H1 (cell line): ENCODE data around the gene STARD9. TPM values are rescaled to one million over a fixed set of nuclear protein-coding genes. Genes with fewer than 3 reads are reported as not detected.

Source experiments
- CTCF ChIA-PET: fragments of 300-600 bp; sonication (Branson Sonifier 250); formaldehyde crosslinking; loops from one replicate; lab custom pipeline; 2021; ENCODE audit not compliant: partially characterized antibody; lab: Charles Lee
- POLR2A ChIA-PET: fragments of 300-600 bp; sonication (Branson Sonifier 250); formaldehyde crosslinking; loops from one replicate; lab custom pipeline; 2021; ENCODE audit warnings: inconsistent platforms; ENCODE audit not compliant: partially characterized antibody; lab: Charles Lee
- DNase-seq, 2 experiments: peaks; one replicate each; pipeline versions ENCODE4 v3.0.0 to v3.0.0-alpha.2; 2010 to 2022; ENCODE audit warnings: low spot score in 2 of 2, low read depth in 1 of 2, mixed read lengths in 1 of 2
- FAIRE-seq: peaks from 2 replicates; lab custom pipeline; 2011; peaks lifted over from hg19 to GRCh38; lab: Jason Lieb, UNC
- H2AFZ ChIP-seq: 2 replicates; pipeline ENCODE4 v1.8.1; 2012; ENCODE audit warnings: low read length, inconsistent platforms
- H2AK5ac ChIP-seq: 2 replicates; pipeline ENCODE4 v1.6.1; 2013; ENCODE audit warnings: low read depth, low read length
- H2BK120ac ChIP-seq: replicated peaks from 2 replicates; pipeline ENCODE3; 2013; ENCODE audit warnings: low read depth, low read length, inconsistent platforms
- H2BK12ac ChIP-seq: 2 replicates; pipeline ENCODE4 v1.6.1; 2013; ENCODE audit warnings: low read depth, low read length
- H2BK15ac ChIP-seq: 2 replicates; pipeline ENCODE4 v1.6.1; 2013; ENCODE audit warnings: low read length
- H2BK20ac ChIP-seq: 2 replicates; pipeline ENCODE4 v1.6.1; 2013; ENCODE audit warnings: low read length
- H2BK5ac ChIP-seq: 2 replicates; pipeline ENCODE4 v1.6.1; 2013; ENCODE audit warnings: low read depth, low read length
- H3K14ac ChIP-seq: 2 replicates; pipeline ENCODE4 v1.6.1; 2013; ENCODE audit warnings: inconsistent platforms; ENCODE audit not compliant: insufficient read length
- H3K18ac ChIP-seq: 2 replicates; pipeline ENCODE4 v1.6.1; 2013; ENCODE audit warnings: low read length; ENCODE audit errors: extremely low read depth
- H3K23ac ChIP-seq: 2 replicates; pipeline ENCODE4 v1.6.1; 2013; ENCODE audit warnings: inconsistent platforms; ENCODE audit not compliant: insufficient read length
- H3K23me2 ChIP-seq: 2 replicates; pipeline ENCODE4 v1.6.1; 2013; ENCODE audit warnings: low read depth, low read length
- H3K27ac ChIP-seq: 2 replicates; pipeline ENCODE4 v1.6.1; 2011; ENCODE audit warnings: low read depth, low read length, inconsistent platforms
- H3K27me3 ChIP-seq, 4 experiments: replicated peaks in 1 of 4; 1 replicate in 1 of 4; 2 replicates in 3 of 4; pipeline versions ENCODE4 v1.6.1 to v1.8.1; 2011 to 2013; ENCODE audit warnings: low read length in 3 of 4, mild to moderate bottlenecking in 3 of 4, inconsistent platforms in 2 of 4, mixed read lengths in 2 of 4, moderate library complexity in 1 of 4; ENCODE audit not compliant: control insufficient read depth in 3 of 4, insufficient read depth in 3 of 4; ENCODE audit errors: extremely low read depth in 1 of 4
- H3K36me3 ChIP-seq, 4 experiments: 2 replicates each; pipeline versions ENCODE4 v1.6.1 to v1.8.1; 2011 to 2013; ENCODE audit warnings: mild to moderate bottlenecking in 4 of 4, low read length in 3 of 4, moderate library complexity in 2 of 4, control low read depth in 1 of 4, inconsistent platforms in 1 of 4; ENCODE audit not compliant: insufficient read depth in 4 of 4, control insufficient read depth in 2 of 4
- H3K4ac ChIP-seq: replicated peaks from 2 replicates; pipeline ENCODE3; 2013; ENCODE audit warnings: low read length, low read depth, mixed read lengths, inconsistent platforms; ENCODE audit not compliant: insufficient read length
- H3K4me1 ChIP-seq, 4 experiments: replicated peaks in 1 of 4; 1 replicate in 1 of 4; 2 replicates in 3 of 4; pipeline versions ENCODE4 v1.6.1 to v1.8.1; 2011 to 2013; ENCODE audit warnings: low read length in 3 of 4, inconsistent platforms in 2 of 4, mixed read lengths in 1 of 4; ENCODE audit not compliant: insufficient read depth in 4 of 4, control insufficient read depth in 3 of 4
- H3K4me2 ChIP-seq, 2 experiments: 2 replicates each; pipeline versions ENCODE4 v1.6.1 to v1.8.1; 2011 to 2013; ENCODE audit warnings: low read depth in 2 of 2, low read length in 2 of 2, control low read depth in 1 of 2, inconsistent platforms in 1 of 2, mild to moderate bottlenecking in 1 of 2; ENCODE audit not compliant: insufficient read depth in 1 of 2
- H3K4me3 ChIP-seq, 4 experiments: fragments of 200-600, 300-600 bp in 1 of 4; sonication (generic), shearing (Covaris generic), sonication (Bioruptor Twin) in 1 of 4; 2 replicates each; pipeline versions ENCODE4 v1.5.1 to v1.8.1; 2011 to 2016; ENCODE audit warnings: low read length in 4 of 4, low read depth in 3 of 4, control low read depth in 2 of 4, inconsistent platforms in 2 of 4, mild to moderate bottlenecking in 2 of 4, mixed read lengths in 1 of 4, moderate library complexity in 1 of 4; ENCODE audit not compliant: insufficient read depth in 2 of 4; ENCODE audit errors: extremely low read depth in 1 of 4
- H3K56ac ChIP-seq: replicated peaks from 2 replicates; pipeline ENCODE3; 2013; ENCODE audit warnings: low read depth, mild to moderate bottlenecking, mixed read lengths, low read length, inconsistent platforms; ENCODE audit not compliant: insufficient read length
- H3K79me1 ChIP-seq: 2 replicates; pipeline ENCODE4 v1.6.1; 2013; ENCODE audit warnings: low read depth, low read length, control low read depth
- H3K79me2 ChIP-seq, 2 experiments: 2 replicates each; pipeline versions ENCODE4 v1.6.1 to v1.8.1; 2012 to 2013; ENCODE audit warnings: low read length in 2 of 2, mild to moderate bottlenecking in 2 of 2, inconsistent platforms in 1 of 2; ENCODE audit not compliant: insufficient read depth in 2 of 2, control insufficient read depth in 1 of 2
- H3K9ac ChIP-seq, 4 experiments: replicated peaks in 1 of 4; 1 replicate in 1 of 4; 2 replicates in 3 of 4; pipeline versions ENCODE4 v1.6.1 to v1.8.1; 2011 to 2013; ENCODE audit warnings: low read depth in 3 of 4, low read length in 3 of 4, control low read depth in 2 of 4, mild to moderate bottlenecking in 2 of 4, moderate library complexity in 2 of 4, inconsistent platforms in 1 of 4; ENCODE audit errors: extremely low read depth in 1 of 4
- H3K9me3 ChIP-seq, 2 experiments: 2 replicates each; pipeline versions ENCODE4 v1.6.1 to v1.8.1; 2012 to 2013; ENCODE audit warnings: mild to moderate bottlenecking in 2 of 2, moderate library complexity in 2 of 2, control low read depth in 1 of 2, inconsistent platforms in 1 of 2, low read depth in 1 of 2, low read length in 1 of 2, mixed read lengths in 1 of 2; ENCODE audit not compliant: insufficient read depth in 2 of 2
- H4K20me1 ChIP-seq, 2 experiments: replicated peaks in 1 of 2; 2 replicates each; pipeline versions ENCODE3 to v1.8.1; 2011 to 2013; ENCODE audit warnings: inconsistent platforms in 2 of 2, low read length in 2 of 2, mild to moderate bottlenecking in 1 of 2; ENCODE audit not compliant: insufficient read depth in 2 of 2, control insufficient read depth in 1 of 2
- H4K5ac ChIP-seq: 2 replicates; pipeline ENCODE4 v1.6.1; 2013; ENCODE audit warnings: low read length, low read depth, mixed read lengths, inconsistent platforms; ENCODE audit not compliant: insufficient read length
- H4K8ac ChIP-seq: 2 replicates; pipeline ENCODE4 v1.8.0; 2013; ENCODE audit warnings: mild to moderate bottlenecking, moderate library complexity, low read length, inconsistent platforms; ENCODE audit not compliant: insufficient read depth; ENCODE audit errors: extremely low read depth
- H4K91ac ChIP-seq: replicated peaks from 2 replicates; pipeline ENCODE3; 2013; ENCODE audit warnings: low read length, mixed read lengths, inconsistent platforms; ENCODE audit not compliant: insufficient read length
- BRCA1 ChIP-seq: IDR thresholded peaks from 2 replicates; pipeline ENCODE4 v1.6.1; 2012; ENCODE audit warnings: low read depth, low read length, improper control_type of control experiment
- FOSL1 ChIP-seq: IDR thresholded peaks from 2 replicates; pipeline ENCODE4 v1.6.1; 2011; ENCODE audit warnings: mild to moderate bottlenecking, low read depth, low read length, moderate library complexity; ENCODE audit not compliant: insufficient read depth
- HDAC2 ChIP-seq, 2 experiments: fragments of 300-600 bp in 1 of 2; sonication (generic) in 1 of 2; IDR thresholded peaks; 2 replicates each; pipeline ENCODE4 v1.6.1; 2011 to 2012; ENCODE audit warnings: low read depth in 2 of 2, low read length in 2 of 2, mild to moderate bottlenecking in 2 of 2, moderate library complexity in 2 of 2, borderline replicate concordance in 1 of 2, inconsistent platforms in 1 of 2
- KDM5A ChIP-seq: fragments of 200-600 bp; IDR thresholded peaks from 2 replicates; pipeline ENCODE4 v1.7.1; 2012; ENCODE audit warnings: mild to moderate bottlenecking, low read length, inconsistent platforms, mixed read lengths
- MAFK ChIP-seq: IDR thresholded peaks from 2 replicates; pipeline ENCODE4 v1.6.1; 2012; ENCODE audit warnings: low read depth, mild to moderate bottlenecking, improper control_type of control experiment, low read length
- NANOG ChIP-seq: IDR thresholded peaks from 2 replicates; pipeline ENCODE4 v1.6.1; 2011; ENCODE audit warnings: low read length, low read depth, mild to moderate bottlenecking, inconsistent platforms; ENCODE audit not compliant: insufficient read depth, poor library complexity, severe bottlenecking
- POU5F1 ChIP-seq: IDR thresholded peaks from 2 replicates; pipeline ENCODE4 v1.6.1; 2011; ENCODE audit warnings: low read depth, mild to moderate bottlenecking, low read length, moderate library complexity
- SIRT6 ChIP-seq: IDR thresholded peaks from one replicate; pipeline ENCODE4 v1.7.1; 2012; ENCODE audit warnings: low read length, inconsistent platforms
- SP4 ChIP-seq: IDR thresholded peaks from 2 replicates; pipeline ENCODE4 v1.6.1; 2012; ENCODE audit warnings: low read length, inconsistent platforms
- WGBS, 2 experiments: shearing (Covaris generic) in 1 of 2; methylation state at CpG; one replicate each; pipeline versions ENCODE4 v1.1.6 to v1.1.7; 2013 to 2015; ENCODE audit warnings: low lambda C conversion rate in 2 of 2, mixed read lengths in 2 of 2, inconsistent platforms in 1 of 2, low coverage in 1 of 2, missing lambda C conversion rate in 1 of 2; ENCODE audit not compliant: insufficient replicate concordance in 2 of 2, insufficient coverage in 1 of 2, insufficient read length in 1 of 2; ENCODE audit errors: extremely low coverage in 1 of 2, missing lambda C conversion rate in 1 of 2; 5-methylcytosine and 5-hydroxymethylcytosine counted together
- polyA plus RNA-seq, 7 experiments: library from polyadenylated mRNA; depleted of rRNA in 3 of 7; stranded (reverse) in 5 of 7; unstranded in 2 of 7; fragments of >200 nt in 5 of 7; fragments of 200-250 nt in 2 of 7; gene quantifications; 1 replicate in 5 of 7; 2 replicates in 1 of 7; 4 replicates in 1 of 7; pipeline versions ENCODE4 v1.2.1 to v1.2.3, GENCODE V29; 2011 to 2013; ENCODE audit warnings: missing spikeins in 2 of 7, mixed read lengths in 2 of 7
- total RNA-seq: library from RNA; stranded (reverse); fragmentation: NEBNext Ultra II Directional; extraction: Animal tissue kit (Norgen Biotek cat#: 25700); gene quantifications from 2 replicates; pipeline ENCODE4 v1.2.1, GENCODE V29; 2021

Gene STARD9
- total and polyA plus RNA-seq, 2 of the 8 experiments (the other 6 are each of a cell fraction or from before 2014, with no cell fraction given): 2.8 to 7.0 TPM

- peaks cover 10 to 13% of the 10 kb centered on the region in 2 experiments for H4K20me1 ChIP-seq
- H3K56ac ChIP-seq: no peak overlapping the region
- no peak overlapping the region for H4K8ac ChIP-seq
- H2BK20ac ChIP-seq: no peak overlapping the region
- 88% methylated on average over 15 of the region's 15 CpGs; no CpG with 5 or more reads in 1 of the 2 experiments for WGBS, 2 experiments
- H2BK15ac ChIP-seq: no peak overlapping the region
- H3K79me2 ChIP-seq: no peaks in the 10 kb centered on the region
- no peak overlapping the region for H2BK12ac ChIP-seq
- H3K9ac ChIP-seq: no peak overlapping the region
- no peak overlapping the region for H2BK5ac ChIP-seq
- H3K23me2 ChIP-seq: peaks cover 7% of the 10 kb centered on the region; the same call in 1 of the 2 replicates
- H3K4ac ChIP-seq: no peak overlapping the region
- no peaks in the 10 kb centered on the region for H3K9me3 ChIP-seq
- no peak overlapping the region for H2AFZ ChIP-seq
- peaks cover 0 to 14% (median 9%) of the 10 kb centered on the region in 4 experiments; a peak in 6 of 7 replicates for H3K4me1 ChIP-seq
- H3K14ac ChIP-seq: no peak overlapping the region
- peaks cover 8 to 41% (median 13%) of the 10 kb centered on the region in 4 experiments; a peak in 7 of 8 replicates for H3K36me3 ChIP-seq
- no peak overlapping the region for H3K23ac ChIP-seq
- H4K5ac ChIP-seq: no peak overlapping the region
- DNase-seq (no peak), FAIRE-seq (no peak)
- CTCF ChIA-PET: interaction anchor here (0.5 to 2.1 kb wide), 5 partner anchors 10 to 194 kb away, joined by 3 to 6 read pairs (median 5); no protein-coding TSS in a partner anchor
- H3K27ac ChIP-seq: no peak overlapping the region
- no peaks in the 10 kb centered on the region; the same call in 1 of the 2 replicates for H3K79me1 ChIP-seq
- H3K4me3 ChIP-seq: no peak overlapping the region
- POLR2A ChIA-PET: interaction anchor here (7.1 kb wide), 1 partner anchor 11 kb away, joined by 27 read pairs; no protein-coding TSS in a partner anchor
- no peak overlapping the region for H4K91ac ChIP-seq
- H3K4me2 ChIP-seq: no peak overlapping the region
- no peak overlapping the region for H2BK120ac ChIP-seq
- H2AK5ac ChIP-seq: no peak overlapping the region
- TF ChIP-seq SIRT6: no peak
- TF ChIP-seq KDM5A: no peak
- TF ChIP-seq BRCA1: no peak
- TF ChIP-seq POU5F1: no peak
- TF ChIP-seq HDAC2 (IDR thresholded peaks at IDR 0.05; ENCODE audit: borderline replicate concordance in 1 of 2, low read depth in 2 of 2, low read length in 2 of 2): no peak
- no peak for TF ChIP-seq MAFK
- no peak for TF ChIP-seq SP4
- no peak for TF ChIP-seq NANOG
- no peak for TF ChIP-seq FOSL1
- H3K27me3 ChIP-seq: peaks cover 0 to 3% (median 1%) of the 10 kb centered on the region in 4 experiments; a peak in 2 of 7 replicates
- H3K18ac ChIP-seq: no peak overlapping the region
These were observed 156.9 kb downstream of the STARD9 start for GRCh38 chr15:42732095-42732827.
